COR-L47 (cell line): ENCODE measurements around the gene DIP2B.

Experiments
- DNase-seq: peaks from one replicate; lab custom pipeline; 2025; lab: John Stamatoyannopoulos, UW

DIP2B gene

GRCh38 chr12:50574601-50575348 lies 70.0 kb downstream of the DIP2B start:
- no peak for DNase-seq

- DNase-seq: no peak
Observed at GRCh38 chr12:50579757-50580267, 75.0 kb downstream of the DIP2B start.

GRCh38 chr12:50580436-50580835 lies 75.7 kb downstream of the DIP2B start:
- no peak for DNase-seq

GRCh38 chr12:50581226-50582184 lies 76.7 kb downstream of the DIP2B start:
- DNase-seq: no peak

- no peak for DNase-seq
Observed at GRCh38 chr12:50584135-50584534, 79.3 kb downstream of the DIP2B start.

- no peak for DNase-seq
Observed at GRCh38 chr12:50589650-50590435, 85.1 kb downstream of the DIP2B start.

GRCh38 chr12:50590869-50591268 lies 86.1 kb downstream of the DIP2B start:
- DNase-seq: no peak

- DNase-seq: no peak
Observed at GRCh38 chr12:50595667-50596066, 90.9 kb downstream of the DIP2B start.

- DNase-seq: no peak
Observed at GRCh38 chr12:50597200-50598195, 92.7 kb downstream of the DIP2B start.

- DNase-seq: no peak
Observed at GRCh38 chr12:50598321-50598862, 93.6 kb downstream of the DIP2B start.

- DNase-seq: no peak
Observed at GRCh38 chr12:50599366-50600095, 94.7 kb downstream of the DIP2B start.

GRCh38 chr12:50600364-50600763 lies 95.6 kb downstream of the DIP2B start:
- DNase-seq: no peak

GRCh38 chr12:50603817-50604639 lies 99.2 kb downstream of the DIP2B start:
- no peak for DNase-seq

- no peak for DNase-seq
Observed at GRCh38 chr12:50604640-50604920, 99.8 kb downstream of the DIP2B start.

GRCh38 chr12:50606675-50607375 lies 102.0 kb downstream of the DIP2B start:
- DNase-seq: no peak

GRCh38 chr12:50609292-50609874 lies 104.6 kb downstream of the DIP2B start:
- DNase-seq: no peak

- no peak for DNase-seq
Observed at GRCh38 chr12:50610171-50610570, 105.4 kb downstream of the DIP2B start.
